ENCODE results near the gene SELENOH.
"Not testable (repeated sequence)": the region's sequence is repeated elsewhere in the genome, so short reads cannot be mapped to it uniquely, and the experiment has no call there.

Gene SELENOH, protein sequence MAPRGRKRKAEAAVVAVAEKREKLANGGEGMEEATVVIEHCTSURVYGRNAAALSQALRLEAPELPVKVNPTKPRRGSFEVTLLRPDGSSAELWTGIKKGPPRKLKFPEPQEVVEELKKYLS

DNA sequence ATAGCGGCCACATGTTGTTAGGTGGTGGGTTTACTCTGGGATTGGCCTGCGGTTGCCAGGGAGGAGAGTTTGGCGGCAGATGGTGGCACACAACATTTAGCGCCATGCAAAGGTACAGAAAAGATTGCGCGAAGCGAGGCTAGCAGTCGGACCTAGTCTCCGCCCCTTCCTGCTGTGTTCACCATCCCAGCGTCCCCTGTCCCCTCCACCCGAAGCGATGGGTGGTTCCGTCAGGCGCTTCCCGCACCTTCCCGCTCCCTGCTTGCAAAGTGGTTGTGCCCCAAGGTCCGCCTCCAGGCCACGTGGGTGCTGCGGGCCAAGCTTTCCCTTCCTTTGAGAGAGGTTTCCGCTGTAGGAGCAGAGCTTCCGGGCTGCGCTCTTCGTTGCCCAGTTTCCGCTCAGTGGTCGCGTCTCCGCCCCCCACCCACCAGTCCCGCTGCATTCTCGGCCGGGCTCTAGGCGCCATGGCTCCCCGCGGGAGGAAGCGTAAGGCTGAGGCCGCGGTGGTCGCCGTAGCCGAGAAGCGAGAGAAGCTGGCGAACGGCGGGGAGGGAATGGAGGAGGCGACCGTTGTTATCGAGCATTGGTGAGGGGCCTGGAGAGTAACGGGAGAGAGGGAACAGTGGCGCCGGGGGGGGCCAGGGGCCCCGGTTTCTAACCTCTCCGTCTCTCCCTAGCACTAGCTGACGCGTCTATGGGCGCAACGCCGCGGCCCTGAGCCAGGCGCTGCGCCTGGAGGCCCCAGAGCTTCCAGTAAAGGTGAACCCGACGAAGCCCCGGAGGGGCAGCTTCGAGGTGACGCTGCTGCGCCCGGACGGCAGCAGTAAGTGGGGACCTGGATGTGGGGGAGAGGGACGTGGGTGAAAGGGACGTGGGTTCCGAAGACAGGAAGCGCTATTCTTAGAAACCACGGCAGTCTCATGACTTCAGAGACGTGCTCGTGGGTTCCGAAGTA lies at the start of gene SELENOH:
TSS of gene SELENOH (plus strand) at position 360 of the 955 bp plus-strand sequence. CDS start at position 465, 105 bp downstream.
- in situ Hi-C loops (cut with HindIII; ENCODE audit: low pct_ligation_motif_present, low pct_unique_long_range_greater_than_20kb, low sequenced_read_pairs), result no loop called here

DNA sequence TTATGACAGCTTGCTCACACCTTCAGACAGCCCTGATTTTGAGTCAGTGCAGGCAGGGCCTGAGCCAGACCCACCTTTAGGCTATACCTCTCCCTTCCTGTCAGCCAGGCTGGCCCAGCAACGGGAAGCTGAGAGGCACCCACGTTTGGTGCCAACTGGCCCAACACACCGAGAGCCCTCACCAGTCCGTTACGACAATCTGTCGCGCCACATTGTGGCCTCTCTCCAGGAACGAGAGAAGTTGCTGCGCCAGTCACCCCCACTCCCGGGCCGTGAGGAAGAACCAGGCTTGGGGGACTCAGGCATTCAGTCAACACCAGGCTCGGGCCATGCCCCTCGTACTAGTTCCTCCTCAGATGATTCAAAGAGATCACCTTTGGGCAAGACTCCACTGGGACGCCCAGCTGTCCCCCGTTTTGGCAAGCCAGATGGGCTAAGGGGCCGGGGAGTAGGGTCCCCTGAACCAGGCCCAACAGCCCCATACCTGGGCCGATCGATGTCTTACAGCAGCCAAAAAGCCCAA lies 42.4 kb upstream of the SELENOH start:
- DNase-seq, result no peak
- in situ Hi-C loops (cut with HindIII; ENCODE audit: low pct_ligation_motif_present, low pct_unique_long_range_greater_than_20kb, low sequenced_read_pairs), result no loop called here

More for the DNA sequence above, at the start of gene SELENOH:
- DNase-seq, result peak; percentile 96

DNA sequence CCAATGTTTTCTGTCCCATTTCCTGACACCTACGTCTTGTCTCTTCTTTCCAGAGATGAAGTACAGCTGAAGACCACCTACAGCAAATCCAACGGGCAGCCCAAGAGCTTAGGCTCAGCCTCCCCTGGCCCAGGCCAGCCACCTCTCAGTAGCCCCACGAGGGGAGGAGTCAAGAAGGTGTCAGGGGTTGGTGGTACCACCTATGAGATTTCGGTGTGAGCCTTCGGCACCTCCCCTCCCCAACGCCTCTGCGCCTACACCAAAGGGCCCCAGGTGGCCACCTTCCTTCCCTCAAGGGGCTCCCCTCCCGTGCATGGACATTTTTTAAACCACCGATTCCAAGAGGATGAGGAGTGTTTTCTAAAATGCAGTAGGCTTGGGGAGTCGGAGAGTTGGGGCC lies 41.5 kb upstream of the SELENOH start:
- in situ Hi-C loops (cut with HindIII; ENCODE audit: low pct_ligation_motif_present, low pct_unique_long_range_greater_than_20kb, low sequenced_read_pairs), result no loop called here
- DNase-seq, result no peak

DNA sequence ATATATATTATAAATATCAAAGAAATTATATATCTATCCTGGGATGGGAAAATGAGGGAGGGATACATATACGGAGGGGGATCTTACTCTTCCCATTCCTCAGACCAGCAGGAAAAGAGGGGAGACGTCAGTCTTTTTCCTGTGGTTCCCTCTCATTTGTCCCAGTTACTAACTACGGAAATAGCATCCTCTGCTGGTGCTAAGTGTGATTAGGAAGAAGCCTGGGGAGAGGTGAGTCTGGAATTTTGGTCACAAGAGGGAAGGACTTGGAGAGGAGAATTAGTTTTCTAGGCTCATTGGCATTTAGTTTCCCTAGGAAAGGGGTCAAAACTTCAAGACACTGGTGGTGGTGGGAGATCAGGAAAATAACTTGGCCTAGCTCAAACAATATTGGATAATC lies 40.9 kb upstream of the SELENOH start:
- in situ Hi-C loops (cut with HindIII; ENCODE audit: low pct_ligation_motif_present, low pct_unique_long_range_greater_than_20kb, low sequenced_read_pairs), result no loop called here

DNA sequence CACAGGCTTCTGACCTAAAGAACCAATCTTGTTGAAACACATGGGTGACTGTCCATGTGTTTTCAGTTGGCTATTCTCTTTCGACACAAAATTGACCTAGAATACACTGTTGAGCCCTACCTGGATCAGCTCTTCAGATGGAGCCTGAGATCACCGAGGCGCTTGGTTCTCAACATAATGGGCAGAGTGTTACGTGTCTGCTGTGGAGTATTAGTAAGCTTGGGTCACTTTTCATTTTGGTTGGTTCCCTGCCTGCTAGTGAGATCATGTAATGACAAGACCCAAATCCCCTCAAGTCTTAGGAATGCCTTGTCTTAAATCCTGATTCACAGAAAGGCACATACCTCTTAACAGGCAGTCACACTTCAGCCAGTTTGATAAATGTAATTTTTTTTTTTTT lies 38.0 kb upstream of the SELENOH start:
- in situ Hi-C loops (cut with HindIII; ENCODE audit: low pct_ligation_motif_present, low pct_unique_long_range_greater_than_20kb, low sequenced_read_pairs), result no loop called here
- DNase-seq, result no peak

More for the DNA sequence above, 40.9 kb upstream of the SELENOH start:
- no peak for DNase-seq

DNA sequence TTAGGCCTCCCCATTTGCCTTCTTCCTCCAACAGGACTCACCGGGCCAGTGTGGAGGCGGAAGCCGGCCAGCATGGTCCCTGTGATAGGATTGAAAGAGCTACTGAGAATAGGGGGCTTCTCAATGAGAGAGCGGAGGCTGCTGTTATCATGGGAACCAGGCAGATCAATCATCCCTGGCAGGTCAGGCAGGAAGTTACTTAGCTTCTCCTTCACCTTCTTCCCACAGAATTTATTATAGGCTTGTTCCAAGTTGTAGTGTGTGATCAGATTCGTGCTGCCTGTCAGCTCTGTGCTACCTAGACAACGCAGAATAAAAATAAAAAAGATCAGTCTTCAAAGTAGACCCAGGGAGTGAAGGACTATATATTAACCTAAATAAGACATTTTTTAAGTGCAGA lies 36.4 kb upstream of the SELENOH start:
- in situ Hi-C loops (cut with HindIII; ENCODE audit: low pct_ligation_motif_present, low pct_unique_long_range_greater_than_20kb, low sequenced_read_pairs), result no loop called here
- no peak for DNase-seq

DNA sequence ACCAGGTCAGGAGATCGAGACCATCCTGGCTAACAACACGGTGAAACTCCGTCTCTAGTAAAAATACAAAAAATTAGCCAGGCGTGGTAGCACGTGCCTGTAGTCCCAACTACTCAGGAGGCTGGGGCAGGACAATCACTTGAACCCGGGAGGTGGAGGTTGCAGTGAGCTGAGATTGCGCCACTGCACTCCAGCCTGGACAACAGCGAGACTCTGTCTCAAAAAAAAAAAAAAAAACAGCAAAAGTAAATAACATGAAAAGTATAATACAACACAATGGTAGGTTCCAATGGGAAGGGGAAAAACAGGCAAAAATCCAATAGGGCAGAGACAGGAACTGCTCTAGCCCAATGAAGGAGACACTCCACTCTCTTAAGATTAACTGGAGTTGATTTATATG lies 35.9 kb upstream of the SELENOH start:
- DNase-seq; in situ Hi-C loops (cut with HindIII; ENCODE audit: low pct_ligation_motif_present, low pct_unique_long_range_greater_than_20kb, low sequenced_read_pairs): not testable (repeated sequence)

DNA sequence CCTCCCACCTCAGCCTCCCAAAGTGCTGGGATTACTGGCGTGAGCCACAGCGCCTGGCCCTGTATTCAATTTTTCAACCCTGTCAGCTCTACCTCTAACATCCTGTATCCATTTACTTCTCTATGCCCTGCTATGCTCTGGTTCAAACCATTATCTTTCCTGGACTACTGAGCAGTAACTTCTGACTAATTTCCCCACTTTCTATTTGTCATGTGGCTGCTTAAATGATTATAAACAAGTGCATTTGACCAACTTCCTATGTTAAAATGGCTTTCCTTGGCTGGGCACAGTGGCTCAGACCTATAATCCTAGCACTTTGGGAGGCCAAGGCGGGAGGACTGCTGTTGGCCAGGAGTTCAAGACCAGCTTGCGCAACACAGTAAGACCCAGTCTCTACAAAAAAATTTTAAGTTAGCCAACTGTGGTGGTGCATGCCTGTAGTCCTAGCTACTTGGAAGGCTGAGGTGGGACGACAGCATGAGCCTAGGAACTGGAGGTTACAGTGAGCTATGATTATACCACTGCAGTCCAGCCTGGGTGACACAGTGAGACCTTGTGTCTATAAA lies 31.4 kb upstream of the SELENOH start:
- in situ Hi-C loops (cut with HindIII; ENCODE audit: low pct_ligation_motif_present, low pct_unique_long_range_greater_than_20kb, low sequenced_read_pairs), result no loop called here
- DNase-seq, result no peak

DNA sequence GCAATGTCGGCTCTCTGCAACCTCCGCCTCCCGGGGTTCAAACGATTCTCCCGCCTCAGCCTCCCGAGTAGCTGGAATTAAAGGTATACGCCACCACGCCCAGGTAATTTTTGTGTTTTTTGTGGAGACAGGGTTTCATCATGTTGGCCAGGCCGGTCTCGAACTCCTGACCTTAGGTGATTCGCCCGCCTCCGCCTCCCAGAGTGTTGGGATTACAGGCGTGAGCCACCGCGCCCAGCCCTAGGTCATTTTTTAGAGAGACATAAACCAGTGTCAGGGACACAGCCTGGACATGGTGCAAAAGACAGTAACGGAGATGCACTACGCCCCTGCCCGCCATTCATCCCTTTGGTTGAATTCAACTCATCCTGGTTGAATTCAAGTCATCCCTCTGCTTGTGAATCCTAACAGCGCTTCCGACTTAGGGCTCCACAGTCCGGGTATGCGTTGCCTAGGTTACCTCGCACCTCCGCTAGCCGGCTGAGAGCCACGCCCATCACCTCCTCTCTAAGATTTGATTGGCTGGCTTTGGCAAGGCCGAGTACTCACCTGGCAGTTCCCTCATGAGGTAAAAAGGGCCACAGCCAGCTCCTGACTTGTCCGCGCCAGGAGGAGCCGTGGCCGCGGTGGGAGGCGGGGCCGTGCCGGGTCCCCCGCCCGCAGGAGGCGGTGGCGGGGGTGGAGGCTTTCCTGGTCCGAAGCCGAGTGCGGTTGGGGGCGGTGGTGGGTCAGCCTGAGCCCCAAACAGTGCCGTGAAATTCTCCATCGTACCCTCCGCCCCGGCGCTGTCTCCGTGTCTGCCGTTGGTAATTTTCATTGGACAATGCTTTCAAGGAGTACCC lies 29.7 kb upstream of the SELENOH start, which contains the start of gene MED19:
TSS of gene MED19 (minus strand) at position 802 of the 842 bp plus-strand sequence. CDS start at position 766, 36 bp downstream.
- in situ Hi-C loops (cut with HindIII; ENCODE audit: low pct_ligation_motif_present, low pct_unique_long_range_greater_than_20kb, low sequenced_read_pairs), result no loop called here
- peak; percentile 87 for DNase-seq

DNA sequence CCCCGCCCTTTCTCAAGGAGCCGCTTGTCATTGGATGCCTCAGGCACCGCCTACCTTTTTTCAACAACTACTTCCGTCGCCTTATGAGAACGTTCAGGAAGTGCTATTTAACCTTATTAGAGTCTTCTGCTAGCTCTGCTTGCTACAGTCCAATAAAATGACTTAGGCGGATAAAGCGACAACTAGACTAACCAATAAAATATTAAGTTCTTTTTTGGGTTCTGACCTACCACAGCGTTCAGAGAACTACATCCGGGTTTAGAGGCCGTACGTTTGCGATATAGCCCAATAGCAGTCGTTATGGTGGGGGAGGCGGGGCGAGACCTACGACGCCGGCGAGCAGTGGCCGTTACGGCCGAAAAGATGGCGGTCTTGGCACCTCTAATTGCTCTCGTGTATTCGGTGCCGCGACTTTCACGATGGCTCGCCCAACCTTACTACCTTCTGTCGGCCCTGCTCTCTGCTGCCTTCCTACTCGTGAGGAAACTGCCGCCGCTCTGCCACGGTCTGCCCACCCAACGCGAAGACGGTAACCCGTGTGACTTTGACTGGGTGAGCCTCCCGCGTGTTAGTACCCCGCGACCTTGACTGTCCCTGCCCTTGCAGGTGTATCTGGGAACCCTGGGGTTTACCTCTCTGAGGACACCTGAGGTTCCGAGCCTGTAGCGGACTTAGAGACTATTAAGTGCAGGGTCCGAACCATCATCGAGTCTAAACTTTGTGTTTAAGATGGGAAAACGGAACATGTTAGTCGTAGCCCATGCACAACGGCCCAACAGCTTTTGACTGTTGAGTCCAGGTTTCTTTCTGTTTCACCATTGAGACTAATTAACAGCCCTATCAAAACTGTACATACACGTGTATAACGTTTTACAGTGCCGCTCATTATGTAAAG lies 28.8 kb upstream of the SELENOH start, which contains the start of gene TMX2:
TSS of gene TMX2 (plus strand) at position 338 of the 895 bp plus-strand sequence. CDS start at position 364, 26 bp downstream.
- peak; percentile 97 for DNase-seq
- in situ Hi-C loops (cut with HindIII; ENCODE audit: low pct_ligation_motif_present, low pct_unique_long_range_greater_than_20kb, low sequenced_read_pairs), result no loop called here

DNA sequence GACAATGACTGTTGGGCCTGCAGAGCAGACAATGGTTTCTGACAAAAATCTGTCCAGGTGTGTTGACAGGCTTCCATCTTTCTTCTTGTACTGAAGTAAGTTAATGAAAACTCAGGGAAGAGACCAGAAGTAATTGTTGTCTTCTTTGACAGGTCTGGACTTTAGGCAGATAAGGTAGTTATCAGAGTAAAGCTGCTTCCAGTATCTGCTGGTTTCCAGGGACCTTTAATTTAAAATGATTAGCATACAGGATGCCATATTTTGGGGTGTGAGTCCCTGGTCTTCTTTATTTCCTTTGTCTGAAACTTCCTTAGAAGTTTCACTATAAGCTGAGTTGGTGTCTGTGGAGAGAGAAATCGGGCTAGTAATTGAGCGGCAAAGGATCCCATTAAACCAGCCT lies 27.5 kb upstream of the SELENOH start:
- in situ Hi-C loops (cut with HindIII; ENCODE audit: low pct_ligation_motif_present, low pct_unique_long_range_greater_than_20kb, low sequenced_read_pairs), result no loop called here
- DNase-seq, result no peak

DNA sequence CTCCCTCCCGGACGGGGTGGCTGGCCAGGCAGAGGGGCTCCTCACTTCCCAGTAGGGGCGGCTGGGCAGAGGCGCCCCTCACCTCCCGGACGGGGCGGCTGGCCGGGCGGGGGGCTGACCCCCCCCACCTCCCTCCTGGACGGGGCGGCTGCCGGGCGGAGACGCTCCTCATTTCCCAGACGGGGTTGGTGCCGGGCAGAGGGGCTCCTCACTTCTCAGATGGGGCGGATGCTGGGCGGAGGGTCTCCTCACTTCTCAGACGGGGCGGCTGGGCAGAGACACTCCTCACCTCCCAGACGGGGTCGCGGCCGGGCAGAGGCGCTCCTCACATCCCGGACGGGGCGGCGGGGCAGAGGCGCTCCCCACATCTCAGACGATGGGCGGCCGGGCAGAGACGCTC lies 24.6 kb upstream of the SELENOH start:
- in situ Hi-C loops (cut with HindIII; ENCODE audit: low pct_ligation_motif_present, low pct_unique_long_range_greater_than_20kb, low sequenced_read_pairs), result not testable (repeated sequence)

DNA sequence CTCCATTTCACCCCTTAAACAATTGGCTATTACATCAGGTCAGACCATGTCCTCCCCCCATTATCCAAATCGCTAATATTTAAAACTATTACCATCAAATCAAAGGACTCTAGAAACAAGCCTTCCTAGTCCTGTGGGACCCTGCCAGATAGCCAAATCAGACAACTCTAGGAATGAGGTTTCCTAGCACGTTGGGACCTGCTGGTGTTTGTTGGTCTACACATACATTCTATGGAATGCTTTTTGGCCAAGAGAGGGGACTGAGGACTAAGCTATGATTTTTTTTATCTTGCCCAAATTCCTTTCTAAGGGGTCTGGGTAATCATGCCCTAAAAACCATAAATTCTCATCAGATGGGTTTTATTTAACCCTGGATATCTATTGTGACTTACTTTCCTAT lies 14.1 kb upstream of the SELENOH start:
- no peak for DNase-seq
- in situ Hi-C loops (cut with HindIII; ENCODE audit: low pct_ligation_motif_present, low pct_unique_long_range_greater_than_20kb, low sequenced_read_pairs), result no loop called here

More for the DNA sequence above, 24.6 kb upstream of the SELENOH start:
- DNase-seq, result not testable (repeated sequence)

DNA sequence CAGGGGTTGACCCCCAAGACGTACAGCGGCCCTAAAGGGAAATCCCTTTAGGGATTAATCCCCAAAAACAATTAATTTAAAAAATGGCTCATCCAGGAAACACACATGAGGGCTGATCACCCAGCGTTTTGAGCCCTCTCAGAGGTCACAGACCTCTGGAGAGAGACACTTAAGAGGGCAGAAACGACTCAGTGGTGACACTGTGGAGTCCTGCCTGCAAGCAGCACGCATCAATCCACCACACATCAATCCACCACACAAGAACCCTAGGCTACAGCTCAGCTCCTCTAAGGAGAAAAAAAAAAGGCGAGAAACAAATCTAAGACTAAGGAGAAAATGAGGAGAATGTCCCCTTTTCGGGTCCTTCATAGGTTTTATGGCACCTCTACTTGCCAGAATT lies 12.5 kb upstream of the SELENOH start:
- in situ Hi-C loops (cut with HindIII; ENCODE audit: low pct_ligation_motif_present, low pct_unique_long_range_greater_than_20kb, low sequenced_read_pairs), result no loop called here
- no peak for DNase-seq

DNA sequence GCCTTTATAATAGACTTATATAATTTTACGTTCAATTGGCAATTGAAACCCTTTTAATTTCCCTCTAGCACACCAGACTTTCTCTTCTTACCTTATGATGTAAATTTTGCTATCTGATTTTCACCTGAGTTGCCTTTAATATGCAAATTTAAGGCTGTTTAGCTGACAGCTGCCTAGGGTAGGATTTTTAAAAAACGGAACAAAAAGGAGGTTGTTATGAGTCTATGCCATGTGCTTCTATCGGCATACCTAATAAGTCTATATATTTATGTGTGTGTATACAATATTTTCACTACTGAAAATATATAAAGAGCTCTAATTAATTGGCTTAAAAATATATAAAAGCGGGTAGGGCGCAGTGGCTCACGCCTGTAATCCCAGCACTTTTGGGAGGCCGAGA lies 11.8 kb upstream of the SELENOH start:
- in situ Hi-C loops (cut with HindIII; ENCODE audit: low pct_ligation_motif_present, low pct_unique_long_range_greater_than_20kb, low sequenced_read_pairs), result no loop called here
- DNase-seq, result no peak

DNA sequence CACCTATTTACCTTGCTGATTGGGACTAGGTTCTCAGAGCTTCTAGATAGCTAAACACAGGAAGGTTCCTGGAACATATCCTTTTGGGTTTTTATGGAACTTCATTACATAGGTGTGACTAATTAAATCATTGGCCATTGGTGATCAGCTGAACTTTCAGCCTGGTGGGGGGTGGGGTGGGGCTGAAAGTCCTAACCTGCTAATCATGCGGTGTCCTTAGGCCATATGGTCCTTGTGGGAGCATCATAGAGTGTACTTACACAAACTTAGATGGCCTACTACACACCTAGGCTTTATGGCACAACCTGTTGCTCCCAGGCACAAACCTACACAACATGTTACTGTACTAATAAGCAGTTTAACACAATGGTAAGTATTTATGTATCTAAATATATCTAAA lies 8.6 kb upstream of the SELENOH start:
- in situ Hi-C loops (cut with HindIII; ENCODE audit: low pct_ligation_motif_present, low pct_unique_long_range_greater_than_20kb, low sequenced_read_pairs), result no loop called here

DNA sequence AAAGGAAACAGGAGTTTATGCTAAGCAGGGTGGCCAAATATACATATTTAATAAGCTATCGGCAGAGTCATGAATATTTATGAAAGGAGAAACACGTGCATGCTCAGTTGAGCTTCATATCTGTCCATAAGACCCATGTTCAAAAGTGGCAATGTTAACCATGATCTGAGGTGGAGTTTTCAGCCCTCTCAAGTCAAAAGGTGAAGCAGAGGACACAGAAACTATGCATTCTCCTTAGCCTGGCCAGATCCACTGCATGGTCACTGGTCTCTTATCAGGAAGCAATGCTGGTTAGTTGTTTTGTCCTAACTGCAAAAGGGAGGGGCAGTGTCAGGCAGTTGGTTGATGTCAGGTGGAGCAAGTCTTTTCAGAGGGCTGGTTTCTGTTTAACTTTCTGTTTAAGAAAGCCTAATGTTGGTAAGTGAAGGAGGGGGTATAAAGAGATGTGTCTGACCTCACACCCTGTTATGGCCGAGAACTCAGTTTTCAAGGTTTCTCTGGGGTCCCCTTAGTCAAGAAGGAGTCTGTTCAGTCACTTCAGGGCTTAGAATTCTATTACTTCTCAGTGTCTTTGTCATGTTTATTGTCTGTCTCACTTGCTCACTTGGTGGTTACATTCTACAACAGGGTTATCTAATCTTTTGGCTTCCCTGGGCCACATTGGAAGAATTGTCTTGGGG lies 5.5 kb upstream of the SELENOH start:
- in situ Hi-C loops (cut with HindIII; ENCODE audit: low pct_ligation_motif_present, low pct_unique_long_range_greater_than_20kb, low sequenced_read_pairs), result no loop called here
- DNase-seq, result no peak

More for the DNA sequence above, 8.6 kb upstream of the SELENOH start:
- DNase-seq, result no peak
